WI38 (cell line): ENCODE measurements around the gene ANKRD35.

Experiments
- H3K4me3 ChIP-seq: 2 replicates; pipeline ENCODE4 v1.5.1; 2011; ENCODE audit warnings: low read depth, mild to moderate bottlenecking, control low read depth, low read length
- TF ChIP-seq, protein P1 (sequence below): IDR thresholded peaks from 2 replicates; pipeline ENCODE4 v1.5.1; 2012; ENCODE audit warnings: low read depth, mild to moderate bottlenecking, control low read depth, low read length

Gene ANKRD35

DNA sequence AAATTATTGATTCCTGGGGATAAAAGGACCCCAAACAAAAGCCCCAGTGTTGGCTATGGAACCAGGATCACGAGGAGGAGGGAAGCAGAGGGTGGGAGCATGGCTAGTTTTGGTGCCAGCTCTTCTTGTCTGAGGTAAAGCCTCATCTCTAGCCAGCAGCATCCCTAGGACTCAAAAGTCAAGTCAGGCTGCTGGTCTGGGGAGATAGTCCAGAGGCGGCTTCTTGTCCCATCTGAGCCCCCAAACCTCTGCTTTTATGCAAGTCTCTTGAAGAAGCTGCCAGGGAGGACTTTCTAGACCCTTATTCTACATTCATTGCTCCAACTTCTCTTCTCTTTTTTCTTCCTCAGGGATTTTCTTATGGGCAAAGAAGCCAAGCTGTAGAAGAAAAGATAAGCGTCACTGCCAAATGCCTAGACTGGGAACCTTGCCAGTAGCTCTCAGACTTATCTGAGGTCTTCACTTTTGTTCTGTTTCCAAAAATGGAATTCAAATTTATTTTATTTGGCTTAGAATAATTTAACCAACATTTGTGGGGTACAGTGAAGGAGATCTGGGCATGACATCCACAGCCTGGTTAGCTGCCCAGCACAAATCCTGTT is 6.9 kb upstream of the ANKRD35 start:
- H3K4me3 ChIP-seq, result peak overlapping the region; percentile 23; the same call in 1 of the 2 replicates
- TF ChIP-seq, protein P1, sequence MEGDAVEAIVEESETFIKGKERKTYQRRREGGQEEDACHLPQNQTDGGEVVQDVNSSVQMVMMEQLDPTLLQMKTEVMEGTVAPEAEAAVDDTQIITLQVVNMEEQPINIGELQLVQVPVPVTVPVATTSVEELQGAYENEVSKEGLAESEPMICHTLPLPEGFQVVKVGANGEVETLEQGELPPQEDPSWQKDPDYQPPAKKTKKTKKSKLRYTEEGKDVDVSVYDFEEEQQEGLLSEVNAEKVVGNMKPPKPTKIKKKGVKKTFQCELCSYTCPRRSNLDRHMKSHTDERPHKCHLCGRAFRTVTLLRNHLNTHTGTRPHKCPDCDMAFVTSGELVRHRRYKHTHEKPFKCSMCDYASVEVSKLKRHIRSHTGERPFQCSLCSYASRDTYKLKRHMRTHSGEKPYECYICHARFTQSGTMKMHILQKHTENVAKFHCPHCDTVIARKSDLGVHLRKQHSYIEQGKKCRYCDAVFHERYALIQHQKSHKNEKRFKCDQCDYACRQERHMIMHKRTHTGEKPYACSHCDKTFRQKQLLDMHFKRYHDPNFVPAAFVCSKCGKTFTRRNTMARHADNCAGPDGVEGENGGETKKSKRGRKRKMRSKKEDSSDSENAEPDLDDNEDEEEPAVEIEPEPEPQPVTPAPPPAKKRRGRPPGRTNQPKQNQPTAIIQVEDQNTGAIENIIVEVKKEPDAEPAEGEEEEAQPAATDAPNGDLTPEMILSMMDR, result no peak

DNA sequence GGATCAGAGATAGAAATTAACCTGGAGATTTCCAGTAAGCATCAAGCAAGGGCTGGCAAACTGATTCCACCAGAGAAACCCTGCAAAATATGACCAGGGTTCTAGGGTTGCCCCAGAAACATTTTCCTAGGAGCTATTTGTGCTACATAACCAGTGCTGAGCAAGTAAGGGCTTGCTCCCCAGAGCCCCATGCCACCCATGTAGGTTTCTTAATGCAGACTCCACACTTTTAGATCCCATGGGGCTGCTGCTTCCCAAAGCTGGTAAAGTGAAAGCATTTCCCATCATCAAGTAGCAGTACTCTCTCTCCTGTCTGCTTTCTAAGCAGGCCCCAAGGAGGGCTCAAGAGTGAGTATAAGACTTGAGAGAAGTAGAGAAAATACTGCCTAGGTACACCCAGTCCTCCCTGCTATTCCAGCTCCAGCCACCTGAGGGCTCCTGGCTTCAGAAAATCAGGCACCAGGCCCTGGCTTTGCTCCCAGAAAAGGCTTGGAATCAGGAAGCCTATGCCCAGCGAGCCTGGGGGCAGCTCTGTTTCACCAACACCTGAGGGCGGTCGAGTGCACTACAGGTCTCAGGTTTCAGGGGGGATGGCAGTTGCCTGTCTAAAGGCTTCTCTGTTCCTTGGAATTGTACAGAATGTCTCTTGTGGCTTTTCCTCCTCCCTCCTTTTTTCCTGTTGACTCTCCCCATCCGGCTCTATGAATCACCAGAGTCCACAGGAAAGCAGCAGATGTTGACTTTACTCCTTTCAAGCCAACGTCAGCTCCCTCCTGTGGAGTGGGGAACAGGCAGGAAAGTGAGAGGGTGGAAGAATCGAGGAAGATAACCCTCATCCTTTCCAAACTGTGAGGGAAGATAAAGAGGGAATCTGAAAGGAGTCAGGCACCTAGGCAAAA is 6.2 kb upstream of the ANKRD35 start:
- TF ChIP-seq, protein P1, result peak; percentile 96
- H3K4me3 ChIP-seq, result peak overlapping the region; percentile 23; the same call in 1 of the 2 replicates

DNA sequence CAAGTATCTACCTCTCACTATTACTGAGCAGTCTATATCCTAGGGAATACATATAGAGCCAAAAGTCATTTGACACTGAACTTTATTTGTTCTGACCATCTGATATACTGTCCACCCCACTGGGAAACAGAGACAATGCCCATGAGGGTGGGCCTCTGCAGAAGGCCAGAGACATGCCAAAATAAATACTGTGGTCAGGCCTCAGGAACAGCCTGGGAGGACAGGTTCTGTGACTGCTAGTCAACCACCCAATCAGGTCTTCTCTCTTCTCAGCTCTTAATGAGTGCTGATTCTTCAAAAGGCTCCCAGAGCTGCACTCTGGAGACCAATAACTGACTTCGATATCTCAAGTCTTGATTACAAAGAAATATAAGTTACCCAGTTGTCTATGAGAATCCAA is 5.5 kb upstream of the ANKRD35 start:
- TF ChIP-seq, protein P1, result no peak
- H3K4me3 ChIP-seq, result no peak overlapping the region

DNA sequence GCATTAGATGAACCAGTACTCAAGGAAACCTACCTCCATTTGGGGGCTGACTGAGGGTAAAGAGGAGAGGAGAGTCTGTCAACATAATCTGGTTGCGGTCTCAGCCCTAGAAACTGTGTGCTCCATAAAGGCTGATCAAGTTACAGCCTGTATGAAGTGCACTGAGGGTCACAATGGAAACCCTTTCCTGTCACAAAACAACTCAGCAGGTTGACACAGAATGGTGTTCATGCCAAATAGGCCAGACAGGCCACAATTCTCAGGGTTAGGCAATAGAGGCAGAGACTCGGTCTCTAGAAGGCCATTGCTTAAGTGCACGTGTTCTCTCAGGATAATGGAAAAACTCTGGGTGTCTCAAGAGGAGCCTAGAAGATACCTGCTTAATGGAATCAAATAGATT is 4.1 kb upstream of the ANKRD35 start:
- TF ChIP-seq, protein P1, result no peak
- H3K4me3 ChIP-seq, result no peak overlapping the region

DNA sequence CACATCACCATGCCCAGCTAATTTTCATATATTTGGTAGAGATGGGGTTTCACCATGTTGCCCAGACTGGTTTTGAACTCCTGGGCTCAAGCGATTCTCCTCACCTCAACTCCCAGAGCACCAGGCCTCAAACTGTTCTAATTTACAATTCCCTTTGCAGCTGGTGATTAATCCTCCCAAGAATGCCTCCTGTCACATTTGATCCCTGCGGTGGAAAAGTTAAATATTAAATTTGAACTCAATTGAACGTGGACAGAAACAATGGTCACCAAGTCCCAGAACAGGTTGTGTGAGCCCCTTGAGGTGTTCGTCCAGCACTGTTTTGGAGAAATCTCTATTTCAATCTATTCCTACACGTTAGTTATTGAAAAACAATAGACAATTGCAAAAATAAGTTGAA is 2.0 kb upstream of the ANKRD35 start:
- TF ChIP-seq, protein P1, result no peak
- no peak overlapping the region for H3K4me3 ChIP-seq

DNA sequence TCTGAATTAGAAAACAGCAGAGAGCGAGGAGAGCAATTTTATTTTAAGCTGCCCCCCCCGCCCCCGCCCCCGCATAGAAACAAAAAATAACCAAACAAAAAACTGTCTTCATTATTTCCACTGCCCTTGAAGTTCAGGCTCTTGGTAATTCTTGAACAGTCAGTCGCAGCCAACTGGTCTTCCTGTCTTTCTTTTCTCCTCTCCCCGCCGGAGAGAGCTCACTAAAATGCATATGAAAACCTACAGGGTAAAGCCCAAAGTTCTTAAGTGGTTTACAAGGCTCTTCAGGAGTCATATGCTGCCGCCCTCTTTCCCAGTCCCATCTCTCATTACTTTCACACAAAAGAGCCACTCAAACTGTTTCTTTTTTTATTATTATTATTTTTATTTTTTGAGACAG is 1.1 kb upstream of the ANKRD35 start:
- TF ChIP-seq, protein P1, result no peak
- H3K4me3 ChIP-seq, result no peak overlapping the region

DNA sequence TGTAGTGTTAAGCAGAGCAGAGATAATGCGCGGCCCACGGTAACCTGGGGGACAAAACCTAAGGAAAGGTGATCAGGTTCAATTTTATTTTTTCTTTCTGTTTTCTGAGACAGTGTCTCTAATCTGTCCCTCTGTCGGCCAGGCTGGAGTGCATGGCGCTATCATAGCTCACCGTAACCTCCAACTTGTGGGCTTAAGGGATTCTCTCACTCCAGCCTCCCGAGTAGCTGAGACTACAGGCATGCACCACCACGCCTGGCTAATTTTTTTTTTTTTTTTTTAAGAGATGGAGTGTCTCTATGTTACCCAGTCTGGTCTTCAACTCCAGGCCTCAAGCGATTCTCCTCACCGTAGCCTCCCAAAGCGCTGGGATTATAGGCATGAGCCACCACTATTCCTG is 724 bp upstream of the ANKRD35 start:
- H3K4me3 ChIP-seq, result peak overlapping the region; percentile 75
- TF ChIP-seq, protein P1, result no peak
